SH-SY5Y (cell line): ENCODE results near the gene STMN1.

Experiments used
- GATA2 ChIP-seq: IDR thresholded peaks from 2 replicates; pipeline ENCODE4 v1.6.1; 2011; ENCODE audit warnings: mild to moderate bottlenecking, low read depth, low read length
- GATA3 ChIP-seq: IDR thresholded peaks from 2 replicates; pipeline ENCODE4 v1.6.1; 2011; ENCODE audit warnings: low read depth, mild to moderate bottlenecking, low read length, moderate library complexity

GRCh38 chr1:25861316-25862286, 44.6 kb downstream of the STMN1 start:
- TF ChIP-seq GATA2 (no peak), GATA3 (no peak)
